ENCODE results near the gene ZNF592.

Gene ZNF592

DNA sequence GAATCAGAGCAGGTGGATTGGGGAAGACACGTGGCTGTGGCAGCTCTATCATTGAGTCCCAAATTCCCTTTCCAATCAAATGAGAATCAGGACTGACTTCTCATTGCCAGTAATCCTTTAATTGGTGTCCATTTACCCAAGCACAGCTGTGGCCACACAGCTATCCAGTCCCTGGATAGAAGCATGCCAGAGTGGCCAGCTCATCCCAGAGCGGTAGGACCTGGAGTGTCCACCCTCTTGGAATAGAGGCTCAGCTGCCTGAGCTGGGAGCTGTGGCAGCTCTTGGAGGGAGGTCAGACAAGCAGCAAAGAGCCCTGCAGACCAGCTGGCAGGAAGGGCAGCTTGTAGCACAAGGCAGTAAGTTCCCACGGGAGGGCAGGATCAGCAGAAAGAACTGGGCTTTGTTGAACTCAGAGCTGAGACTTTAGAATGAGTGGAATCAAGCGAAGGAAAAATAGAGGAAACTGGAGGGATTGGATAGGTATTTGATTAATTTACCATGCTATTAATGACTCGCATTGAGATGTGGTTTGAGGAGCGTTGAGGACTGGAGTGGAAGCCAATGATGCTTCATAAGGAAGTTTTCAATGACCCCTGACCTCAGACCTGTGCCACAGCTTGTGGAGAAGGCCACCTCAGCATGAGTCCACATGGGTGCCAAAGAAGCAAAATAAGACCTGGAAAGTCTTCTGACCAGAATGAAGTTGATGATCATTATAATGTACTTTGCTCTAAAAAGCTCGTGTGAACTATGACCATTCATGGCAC is 61.9 kb downstream of the ZNF592 start:
- Histone ChIP-seq H3K4me3 (ENCODE audit: low read depth, low read length) (no peak overlapping the region), H3K27ac (no peak overlapping the region), H3K27me3 (ENCODE audit: control insufficient read depth, insufficient read depth, low read length) (no peaks in the 10 kb centered on the region), H3K36me3 (ENCODE audit: control insufficient read depth, insufficient read depth, low read length) (no peaks in the 10 kb centered on the region), H3K4me2 (ENCODE audit: low read length) (no peak overlapping the region), H3K9me3 (ENCODE audit: control insufficient read depth, low read length) (no peaks in the 10 kb centered on the region), H3K9ac (no peak overlapping the region), H3K79me2 (no peaks in the 10 kb centered on the region), H2AFZ (no peak overlapping the region), H3K4me1 (no peaks in the 10 kb centered on the region)
- TF ChIP-seq, protein P1, sequence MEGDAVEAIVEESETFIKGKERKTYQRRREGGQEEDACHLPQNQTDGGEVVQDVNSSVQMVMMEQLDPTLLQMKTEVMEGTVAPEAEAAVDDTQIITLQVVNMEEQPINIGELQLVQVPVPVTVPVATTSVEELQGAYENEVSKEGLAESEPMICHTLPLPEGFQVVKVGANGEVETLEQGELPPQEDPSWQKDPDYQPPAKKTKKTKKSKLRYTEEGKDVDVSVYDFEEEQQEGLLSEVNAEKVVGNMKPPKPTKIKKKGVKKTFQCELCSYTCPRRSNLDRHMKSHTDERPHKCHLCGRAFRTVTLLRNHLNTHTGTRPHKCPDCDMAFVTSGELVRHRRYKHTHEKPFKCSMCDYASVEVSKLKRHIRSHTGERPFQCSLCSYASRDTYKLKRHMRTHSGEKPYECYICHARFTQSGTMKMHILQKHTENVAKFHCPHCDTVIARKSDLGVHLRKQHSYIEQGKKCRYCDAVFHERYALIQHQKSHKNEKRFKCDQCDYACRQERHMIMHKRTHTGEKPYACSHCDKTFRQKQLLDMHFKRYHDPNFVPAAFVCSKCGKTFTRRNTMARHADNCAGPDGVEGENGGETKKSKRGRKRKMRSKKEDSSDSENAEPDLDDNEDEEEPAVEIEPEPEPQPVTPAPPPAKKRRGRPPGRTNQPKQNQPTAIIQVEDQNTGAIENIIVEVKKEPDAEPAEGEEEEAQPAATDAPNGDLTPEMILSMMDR (IDR thresholded peaks at IDR 0.05), result no peak

DNA sequence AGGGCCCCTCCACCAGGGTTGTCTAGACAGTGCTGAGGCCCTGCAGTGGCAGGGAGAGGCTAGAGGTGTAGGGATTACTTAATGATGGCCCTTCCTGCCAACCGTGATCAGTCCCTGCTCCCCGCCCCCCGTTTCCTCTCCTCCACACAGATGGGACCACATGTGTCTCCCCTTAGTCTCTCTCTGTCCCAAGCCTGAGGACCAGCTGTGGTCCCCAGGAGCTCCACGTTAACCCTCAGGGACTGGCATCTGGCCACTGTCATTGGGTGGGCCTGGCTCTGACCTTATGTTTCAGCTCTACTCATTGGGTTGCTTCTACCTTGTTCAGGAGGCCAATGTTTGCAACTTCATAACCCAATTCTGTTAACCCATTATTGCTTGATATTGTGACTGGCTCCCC is 62.8 kb downstream of the ZNF592 start:
- Histone ChIP-seq H3K4me3 (ENCODE audit: low read depth, low read length) (no peak overlapping the region), H3K27ac (no peak overlapping the region), H3K4me2 (ENCODE audit: low read length) (no peak overlapping the region), H3K9me3 (ENCODE audit: control insufficient read depth, low read length) (no peaks in the 10 kb centered on the region), H3K27me3 (ENCODE audit: control insufficient read depth, insufficient read depth, low read length) (no peaks in the 10 kb centered on the region), H3K36me3 (ENCODE audit: control insufficient read depth, insufficient read depth, low read length) (no peaks in the 10 kb centered on the region), H3K9ac (no peak overlapping the region), H2AFZ (no peak overlapping the region), H3K4me1 (no peaks in the 10 kb centered on the region), H3K79me2 (no peaks in the 10 kb centered on the region)
- TF ChIP-seq, protein P1 (IDR thresholded peaks at IDR 0.05), result no peak

DNA sequence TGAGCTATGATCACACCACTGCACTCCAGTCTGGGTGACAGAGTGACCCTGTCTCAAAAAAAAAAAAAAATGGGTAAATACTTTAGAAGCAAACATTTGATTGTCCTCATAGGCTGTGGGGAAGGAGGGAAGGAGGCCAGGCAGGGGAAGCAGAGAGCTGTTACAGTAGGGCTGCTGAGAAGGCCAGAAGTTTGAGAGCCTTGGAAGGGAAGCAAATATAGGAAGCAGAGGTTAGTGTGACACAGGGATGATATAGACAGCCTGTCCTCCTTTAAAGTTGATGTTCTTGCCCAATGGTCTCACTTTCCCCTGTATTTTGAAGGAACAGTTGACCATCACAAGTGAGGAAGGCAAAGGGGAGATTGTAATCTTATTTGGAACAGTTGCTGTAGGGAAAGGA is 63.4 kb downstream of the ZNF592 start:
- H3K36me3 ChIP-seq (ENCODE audit: control insufficient read depth, insufficient read depth, low read length), result no peaks in the 10 kb centered on the region
- no peak overlapping the region for H3K4me3 ChIP-seq (ENCODE audit: low read depth, low read length)
- no peak overlapping the region for H2AFZ ChIP-seq
- TF ChIP-seq, protein P1 (IDR thresholded peaks at IDR 0.05), result no peak
- H3K4me1 ChIP-seq, result no peaks in the 10 kb centered on the region
- H3K4me2 ChIP-seq (ENCODE audit: low read length), result no peak overlapping the region
- no peak overlapping the region for H3K27ac ChIP-seq
- H3K9me3 ChIP-seq (ENCODE audit: control insufficient read depth, low read length), result no peaks in the 10 kb centered on the region
- H3K27me3 ChIP-seq (ENCODE audit: control insufficient read depth, insufficient read depth, low read length), result no peaks in the 10 kb centered on the region
- H3K79me2 ChIP-seq, result no peaks in the 10 kb centered on the region
- H3K9ac ChIP-seq, result no peak overlapping the region

DNA sequence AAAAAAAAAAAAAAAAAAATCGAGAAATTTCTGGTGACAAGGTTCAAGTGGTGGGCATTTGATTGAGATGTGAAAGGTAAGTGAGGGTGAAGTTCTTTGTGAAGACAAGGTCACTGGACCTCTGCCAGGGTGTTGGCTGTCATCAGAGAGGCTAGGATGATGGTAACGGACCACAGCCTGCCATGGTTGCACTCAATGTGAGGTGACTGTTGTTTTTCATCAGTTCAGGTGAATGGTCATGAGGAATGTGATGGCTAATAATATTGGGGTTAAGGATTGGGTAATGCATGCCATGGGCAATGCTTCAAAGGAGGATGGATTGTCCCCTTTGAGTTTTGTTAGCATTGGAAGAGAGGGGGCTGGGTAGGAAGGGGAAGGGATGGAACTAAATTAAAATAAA is 64.5 kb downstream of the ZNF592 start:
- no peaks in the 10 kb centered on the region for H3K9me3 ChIP-seq (ENCODE audit: control insufficient read depth, low read length)
- H3K9ac ChIP-seq, result no peak overlapping the region
- no peaks in the 10 kb centered on the region for H3K79me2 ChIP-seq
- TF ChIP-seq, protein P1 (IDR thresholded peaks at IDR 0.05), result no peak
- no peak overlapping the region for H3K4me3 ChIP-seq (ENCODE audit: low read depth, low read length)
- no peak overlapping the region for H3K27ac ChIP-seq
- peaks cover 2% of the 10 kb centered on the region for H3K4me1 ChIP-seq
- no peaks in the 10 kb centered on the region for H3K36me3 ChIP-seq (ENCODE audit: control insufficient read depth, insufficient read depth, low read length)
- H3K27me3 ChIP-seq (ENCODE audit: control insufficient read depth, insufficient read depth, low read length), result no peaks in the 10 kb centered on the region
- no peak overlapping the region for H3K4me2 ChIP-seq (ENCODE audit: low read length)
- H2AFZ ChIP-seq, result no peak overlapping the region

DNA sequence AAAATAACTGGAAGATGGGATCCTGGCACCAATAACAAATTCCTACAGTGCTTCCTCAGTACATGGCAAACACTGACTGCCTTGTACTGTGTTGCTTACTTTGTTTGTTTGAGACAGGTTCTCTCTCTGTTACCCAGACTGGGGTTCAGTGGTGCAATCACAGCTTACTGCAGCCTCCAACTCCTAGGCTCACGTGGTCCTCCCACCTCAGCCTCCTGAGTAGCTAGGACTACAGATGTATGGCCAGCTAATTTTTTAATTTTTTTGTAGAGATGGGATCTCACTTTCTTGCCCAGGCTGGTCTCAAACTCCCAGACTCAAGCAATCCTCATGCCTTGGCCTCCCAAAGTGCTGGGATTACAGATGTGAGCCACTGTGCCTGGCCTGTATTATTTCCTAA is 65.0 kb downstream of the ZNF592 start:
- Histone ChIP-seq H3K4me3 (ENCODE audit: low read depth, low read length) (no peak overlapping the region), H2AFZ (no peak overlapping the region), H3K9me3 (ENCODE audit: control insufficient read depth, low read length) (no peaks in the 10 kb centered on the region), H3K27me3 (ENCODE audit: control insufficient read depth, insufficient read depth, low read length) (no peaks in the 10 kb centered on the region), H3K9ac (no peak overlapping the region), H3K4me2 (ENCODE audit: low read length) (no peak overlapping the region), H3K36me3 (ENCODE audit: control insufficient read depth, insufficient read depth, low read length) (no peaks in the 10 kb centered on the region), H3K79me2 (no peaks in the 10 kb centered on the region), H3K4me1 (peaks cover 5% of the 10 kb centered on the region), H3K27ac (no peak overlapping the region)
- TF ChIP-seq, protein P1 (IDR thresholded peaks at IDR 0.05), result no peak
